Mesothelial cell of epicardium (in vitro differentiated cells): ENCODE results near the gene ARL6IP6. TPM values are rescaled to one million over a fixed set of nuclear protein-coding genes. Genes with fewer than 3 reads are reported as not detected.
"Not testable (repeated sequence)": the region's sequence is repeated elsewhere in the genome, so short reads cannot be mapped to it uniquely, and the experiment has no call there.

ENCODE experiments used
- DNase-seq, 2 experiments: peaks; one replicate each; pipeline ENCODE4 v3.0.0; 2021; ENCODE audit warnings: low spot score in 2 of 2; ENCODE audit not compliant: unreplicated experiment in 2 of 2
- H3K27ac Mint-ChIP-seq: 2 replicates; pipeline ENCODE4 v1.8.0; 2021; ENCODE audit warnings: mixed read lengths
- H3K27me3 Mint-ChIP-seq: 2 replicates; pipeline ENCODE4 v1.8.0; 2021; ENCODE audit warnings: low read depth, mixed read lengths
- H3K36me3 Mint-ChIP-seq: 2 replicates; pipeline ENCODE4 v1.8.0; 2021; ENCODE audit warnings: mixed read lengths
- H3K4me1 Mint-ChIP-seq: 2 replicates; pipeline ENCODE4 v1.8.0; 2021; ENCODE audit warnings: mixed read lengths
- H3K4me3 Mint-ChIP-seq: 2 replicates; pipeline ENCODE4 v1.8.0; 2021; ENCODE audit warnings: mild to moderate bottlenecking, moderate library complexity, mixed read lengths
- H3K9me3 Mint-ChIP-seq: 2 replicates; pipeline ENCODE4 v1.8.0; 2021; ENCODE audit warnings: mixed read lengths
- total RNA-seq: library from RNA; stranded (reverse); gene quantifications from 3 replicates; pipeline ENCODE4 v1.2.1, GENCODE V29; 2021
- TF ChIP-seq, protein P1 (sequence below): fragments of 200-600 bp; sonication (generic); IDR thresholded peaks from one replicate; pipeline ENCODE4 v1.5.0; 2021; ENCODE audit warnings: antibody characterized with exemption; ENCODE audit not compliant: unreplicated experiment

Gene ARL6IP6
- total RNA-seq, 1 donor from 2014 or later: 22.3 TPM

DNA sequence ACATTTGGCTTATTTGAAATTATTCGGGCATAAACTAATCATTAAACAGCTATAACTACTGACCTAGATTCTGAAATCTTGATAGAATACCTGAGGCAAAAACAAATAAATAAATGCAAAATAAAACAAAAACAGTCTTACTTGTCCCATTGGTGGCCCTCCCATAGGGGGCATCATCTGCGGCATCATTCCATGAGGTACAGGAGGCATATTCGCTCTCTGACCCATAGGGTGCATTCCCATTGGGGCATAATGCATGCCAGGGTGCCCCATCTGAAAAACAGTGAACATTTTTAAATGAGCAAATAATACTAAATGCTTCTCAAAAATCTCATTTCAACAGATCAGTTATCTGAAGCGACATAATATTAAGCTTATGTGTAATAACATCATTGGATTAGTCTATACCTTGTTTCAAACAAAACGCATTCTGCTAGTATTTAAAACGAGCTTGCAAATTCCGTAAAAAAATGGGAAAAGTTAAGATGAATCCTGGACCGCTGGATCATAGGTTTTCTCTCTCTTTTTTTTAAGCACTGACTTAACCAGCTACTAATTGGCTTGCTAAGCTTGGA, 2.5 kb upstream of the ARL6IP6 start:
- Mint-ChIP-seq H3K27me3 (no peaks in the 10 kb centered on the region), H3K4me3 (peak overlapping the region; percentile 96), H3K36me3 (peaks cover 18% of the 10 kb centered on the region), H3K27ac (peak overlapping the region; percentile 99), H3K4me1 (peaks cover 37% of the 10 kb centered on the region), H3K9me3 (no peaks in the 10 kb centered on the region)
- TF ChIP-seq, protein P1, sequence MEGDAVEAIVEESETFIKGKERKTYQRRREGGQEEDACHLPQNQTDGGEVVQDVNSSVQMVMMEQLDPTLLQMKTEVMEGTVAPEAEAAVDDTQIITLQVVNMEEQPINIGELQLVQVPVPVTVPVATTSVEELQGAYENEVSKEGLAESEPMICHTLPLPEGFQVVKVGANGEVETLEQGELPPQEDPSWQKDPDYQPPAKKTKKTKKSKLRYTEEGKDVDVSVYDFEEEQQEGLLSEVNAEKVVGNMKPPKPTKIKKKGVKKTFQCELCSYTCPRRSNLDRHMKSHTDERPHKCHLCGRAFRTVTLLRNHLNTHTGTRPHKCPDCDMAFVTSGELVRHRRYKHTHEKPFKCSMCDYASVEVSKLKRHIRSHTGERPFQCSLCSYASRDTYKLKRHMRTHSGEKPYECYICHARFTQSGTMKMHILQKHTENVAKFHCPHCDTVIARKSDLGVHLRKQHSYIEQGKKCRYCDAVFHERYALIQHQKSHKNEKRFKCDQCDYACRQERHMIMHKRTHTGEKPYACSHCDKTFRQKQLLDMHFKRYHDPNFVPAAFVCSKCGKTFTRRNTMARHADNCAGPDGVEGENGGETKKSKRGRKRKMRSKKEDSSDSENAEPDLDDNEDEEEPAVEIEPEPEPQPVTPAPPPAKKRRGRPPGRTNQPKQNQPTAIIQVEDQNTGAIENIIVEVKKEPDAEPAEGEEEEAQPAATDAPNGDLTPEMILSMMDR: peak; percentile 45
- DNase-seq: no peak

GRCh38 chr2:152716805-152717227, 1.6 kb upstream of the ARL6IP6 start:
- Mint-ChIP-seq H3K4me1 (peaks cover 41% of the 10 kb centered on the region), H3K4me3 (peak overlapping the region; percentile 96), H3K27ac (peak overlapping the region; percentile 99), H3K9me3 (no peaks in the 10 kb centered on the region), H3K36me3 (peaks cover 16% of the 10 kb centered on the region), H3K27me3 (no peaks in the 10 kb centered on the region)
- no peak for DNase-seq
- TF ChIP-seq, protein P1: no peak

DNA sequence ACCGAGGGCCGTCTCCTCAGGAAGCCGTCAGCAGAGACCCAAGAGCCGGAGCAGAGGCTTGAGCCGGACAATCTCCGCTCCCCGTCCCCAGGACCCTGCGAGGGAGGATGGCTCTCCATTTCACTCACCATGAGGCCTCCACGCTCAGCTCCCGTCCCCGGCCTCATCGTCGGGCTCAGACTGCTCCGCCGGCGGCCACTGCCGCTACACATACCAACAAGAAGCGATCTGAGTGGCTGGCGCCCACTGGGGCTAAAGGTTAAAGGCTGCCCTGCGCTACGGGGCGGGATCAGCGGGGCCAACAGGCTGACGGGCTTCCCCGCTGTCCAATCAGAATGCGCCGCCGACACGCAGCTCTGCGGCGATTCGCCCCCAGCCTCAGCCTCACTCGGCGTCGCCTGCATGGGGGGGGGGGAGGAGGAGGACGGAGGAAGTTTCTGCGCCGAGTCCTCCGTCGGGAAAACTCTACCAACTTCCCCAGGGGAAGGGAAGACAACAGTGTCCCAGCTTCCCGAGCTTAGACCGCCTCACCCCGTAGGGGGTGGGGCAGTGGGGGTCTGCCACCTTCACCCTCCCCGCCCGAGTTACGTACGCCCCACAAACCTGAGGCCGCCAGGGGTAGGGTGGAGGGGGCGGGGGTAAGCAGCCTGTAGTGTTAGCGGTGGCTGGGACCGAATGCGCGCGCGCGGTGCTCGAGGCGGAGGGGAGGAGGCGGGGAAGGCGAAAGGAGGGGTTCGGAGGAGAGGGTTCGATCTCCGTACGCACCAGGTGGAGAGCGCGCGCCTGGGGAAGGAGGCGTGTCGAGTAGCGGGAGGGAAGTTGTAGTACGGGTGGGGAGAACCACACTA, 968 bp upstream of the ARL6IP6 start, which contains the start of gene PRPF40A:
TSS of gene PRPF40A (minus strand) at position 234 of the 848 bp plus-strand sequence. CDS start at position 212, 22 bp downstream.
- peak within 1 kb of the TSS; percentile 96 for H3K4me3 Mint-ChIP-seq
- H3K36me3 Mint-ChIP-seq: peaks cover 13% of the 10 kb centered on the region
- TF ChIP-seq, protein P1: no peak
- no peaks in the 10 kb centered on the region for H3K9me3 Mint-ChIP-seq
- H3K27ac Mint-ChIP-seq: peak within 1 kb of the TSS; percentile 99
- DNase-seq: peak; percentile 93 to 96
- H3K4me1 Mint-ChIP-seq: peaks cover 41% of the 10 kb centered on the region
- H3K27me3 Mint-ChIP-seq: no peaks in the 10 kb centered on the region

DNA sequence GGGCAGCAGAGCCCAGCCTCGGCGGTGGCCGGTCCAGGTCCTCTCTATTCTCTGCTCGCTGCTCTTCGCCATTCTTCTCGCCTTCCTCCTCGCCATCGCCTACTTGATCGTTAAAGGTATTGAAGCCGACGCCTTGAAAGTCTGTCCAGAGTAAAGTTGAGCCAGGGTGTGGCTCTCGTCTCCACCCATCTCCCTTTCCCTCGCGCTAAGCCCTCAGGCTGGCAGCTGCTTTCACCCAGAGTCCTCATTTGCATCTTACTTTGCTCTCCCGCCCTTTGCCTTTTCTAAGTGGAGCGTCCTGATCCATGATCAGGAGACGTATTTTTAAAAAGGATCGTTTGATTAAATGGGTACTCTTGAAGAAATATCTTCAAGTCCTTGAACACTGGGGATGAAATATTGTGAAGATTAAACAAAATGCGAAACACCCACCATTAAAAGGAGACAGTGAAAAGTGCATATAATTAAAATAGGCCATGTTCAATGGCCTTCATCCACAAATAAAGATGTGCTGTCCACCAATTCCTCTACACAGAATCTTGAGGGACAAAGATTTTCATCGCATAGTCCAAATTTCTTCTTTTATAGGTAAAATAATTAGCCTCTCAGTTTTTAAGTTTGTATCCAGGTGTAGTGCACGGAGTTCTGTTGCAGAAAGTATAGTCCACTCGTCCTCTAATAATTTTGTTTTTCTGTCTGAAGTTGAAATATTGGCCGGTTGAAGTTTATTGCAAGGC, 657 bp downstream of the ARL6IP6 start:
- Mint-ChIP-seq H3K4me1 (peaks cover 41% of the 10 kb centered on the region), H3K9me3 (no peaks in the 10 kb centered on the region), H3K27ac (peak overlapping the region; percentile 99), H3K4me3 (peak overlapping the region; percentile 96), H3K27me3 (no peaks in the 10 kb centered on the region), H3K36me3 (peaks cover 10% of the 10 kb centered on the region)
- no peak for DNase-seq
- TF ChIP-seq, protein P1: no peak

GRCh38 chr2:152720794-152721193, 2.4 kb downstream of the ARL6IP6 start:
- no peaks in the 10 kb centered on the region for H3K9me3 Mint-ChIP-seq
- H3K36me3 Mint-ChIP-seq: peaks cover 5% of the 10 kb centered on the region
- H3K4me1 Mint-ChIP-seq: peaks cover 33% of the 10 kb centered on the region
- no peaks in the 10 kb centered on the region for H3K27me3 Mint-ChIP-seq
- peak overlapping the region; percentile 96 for H3K4me3 Mint-ChIP-seq
- TF ChIP-seq, protein P1: no peak
- H3K27ac Mint-ChIP-seq: no peak overlapping the region
- DNase-seq: no peak

DNA sequence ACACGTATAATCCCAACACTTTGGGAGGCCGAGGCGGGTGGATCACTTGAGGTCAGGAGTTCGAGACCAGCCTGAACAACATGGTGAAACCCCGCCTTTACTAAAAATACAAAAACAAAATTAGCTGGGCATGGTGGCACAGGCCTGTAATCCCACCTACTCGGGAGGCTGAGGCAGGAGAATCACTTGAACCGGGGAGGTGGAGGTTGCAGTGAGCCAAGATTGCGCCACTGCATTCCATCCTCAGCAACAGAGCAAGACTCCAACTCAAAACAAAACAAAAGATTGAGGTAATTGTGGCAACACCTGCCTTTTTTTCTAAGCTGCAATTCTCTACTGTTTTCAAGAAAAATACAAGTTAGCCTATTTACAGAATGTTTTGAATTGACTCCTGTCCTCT, 4.2 kb downstream of the ARL6IP6 start:
- H3K9me3 Mint-ChIP-seq, H3K36me3 Mint-ChIP-seq, H3K4me3 Mint-ChIP-seq, DNase-seq, H3K27me3 Mint-ChIP-seq, H3K27ac Mint-ChIP-seq: not testable (repeated sequence)
- H3K4me1 Mint-ChIP-seq: peaks cover 21% of the 10 kb centered on the region
